Measurements from ENCODE around the gene GEMIN7.

Gene GEMIN7, protein sequence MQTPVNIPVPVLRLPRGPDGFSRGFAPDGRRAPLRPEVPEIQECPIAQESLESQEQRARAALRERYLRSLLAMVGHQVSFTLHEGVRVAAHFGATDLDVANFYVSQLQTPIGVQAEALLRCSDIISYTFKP

DNA sequence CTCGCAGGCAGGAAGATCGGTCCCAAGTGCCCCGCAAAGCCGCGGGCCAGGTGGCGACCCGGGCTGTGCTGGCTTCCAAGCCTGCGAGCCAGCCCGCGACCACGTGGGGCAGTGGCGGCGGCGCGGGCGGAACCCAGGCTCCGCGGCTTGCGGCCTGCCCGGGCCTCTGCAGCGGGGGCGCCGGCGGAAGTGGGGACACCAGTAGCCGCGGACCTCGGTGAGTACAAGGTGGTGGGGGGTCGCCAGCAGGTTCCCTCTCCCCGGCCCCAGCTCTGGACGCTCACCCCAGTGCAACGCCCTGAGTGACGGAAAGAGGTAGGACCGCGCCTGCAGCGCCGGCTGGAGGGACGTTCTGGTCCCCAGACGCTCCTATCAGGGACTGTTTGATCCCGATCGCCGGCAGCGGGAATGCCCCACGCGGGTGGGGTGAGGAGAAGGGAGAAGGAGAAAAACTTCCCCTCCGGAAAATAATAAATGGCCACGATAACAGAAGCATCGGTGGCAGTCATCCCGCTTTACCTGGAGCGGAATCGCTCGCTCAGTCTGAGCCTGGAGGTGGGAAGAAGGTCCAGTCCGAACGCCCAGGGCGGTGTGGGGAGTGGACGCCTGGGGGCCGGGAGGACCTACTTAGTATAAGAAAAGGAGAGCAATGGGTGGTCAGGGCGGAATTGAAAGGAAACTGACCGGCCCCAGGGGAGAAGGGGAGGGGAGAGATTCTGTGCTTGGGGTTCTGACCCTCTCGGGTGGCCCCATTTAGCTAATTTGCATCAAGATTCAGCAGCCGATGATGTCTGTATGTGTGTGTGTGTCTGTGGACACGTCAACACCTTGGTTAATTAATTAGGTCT is at the start of gene GEMIN7:
TSS of gene GEMIN7 (plus strand) at position 198 of the 848 bp plus-strand sequence. CDS start 10,855 bp downstream, outside the sequence.
- peak; percentile 73 for DNase-seq (ENCODE audit: low read depth)

DNA sequence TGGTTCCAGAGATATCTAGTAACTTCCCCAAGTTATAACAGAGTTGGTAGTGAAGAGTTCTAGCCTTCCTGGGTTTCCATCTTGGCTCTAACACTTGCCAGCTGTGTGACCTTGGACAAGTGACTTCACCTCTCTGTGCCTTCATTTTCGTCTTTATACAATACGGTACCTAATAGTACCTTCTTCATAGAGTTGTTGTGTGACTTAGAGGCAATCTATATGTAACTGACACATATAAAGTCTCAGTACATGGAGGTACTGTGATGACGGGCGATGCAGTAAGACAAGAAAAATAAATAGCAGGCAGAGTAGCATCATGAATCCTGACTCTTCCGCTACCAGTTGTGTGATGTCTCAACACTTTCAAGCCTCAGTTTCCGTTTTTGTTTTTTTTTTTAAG is 48.2 kb upstream of the GEMIN7 start:
- DNase-seq (ENCODE audit: low read depth) = no peak

- DNase-seq (ENCODE audit: low read depth) = no peak
These were observed 46.6 kb upstream of the GEMIN7 start for GRCh38 chr19:45032421-45032820.

DNA sequence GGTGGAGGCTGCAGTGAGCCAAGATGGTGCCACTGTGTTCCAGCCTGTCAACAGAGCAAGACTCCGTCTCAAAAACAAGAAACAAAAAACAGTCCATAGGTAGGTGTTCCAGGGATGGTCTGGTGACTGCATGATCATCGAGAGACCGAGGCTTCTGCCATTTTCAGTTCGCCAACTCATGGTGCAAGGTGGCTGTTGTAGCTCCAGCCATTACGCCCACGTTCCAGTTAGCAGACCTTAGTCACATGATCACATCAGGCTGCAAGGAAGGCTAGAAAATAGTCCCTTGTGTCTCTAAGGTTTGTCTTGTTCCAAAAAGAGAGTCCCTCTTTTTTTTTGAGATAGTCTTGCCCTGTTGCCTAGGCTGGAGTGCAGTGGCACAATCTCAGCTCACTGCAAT is 43.3 kb upstream of the GEMIN7 start:
- DNase-seq (ENCODE audit: low read depth) = no peak

DNA sequence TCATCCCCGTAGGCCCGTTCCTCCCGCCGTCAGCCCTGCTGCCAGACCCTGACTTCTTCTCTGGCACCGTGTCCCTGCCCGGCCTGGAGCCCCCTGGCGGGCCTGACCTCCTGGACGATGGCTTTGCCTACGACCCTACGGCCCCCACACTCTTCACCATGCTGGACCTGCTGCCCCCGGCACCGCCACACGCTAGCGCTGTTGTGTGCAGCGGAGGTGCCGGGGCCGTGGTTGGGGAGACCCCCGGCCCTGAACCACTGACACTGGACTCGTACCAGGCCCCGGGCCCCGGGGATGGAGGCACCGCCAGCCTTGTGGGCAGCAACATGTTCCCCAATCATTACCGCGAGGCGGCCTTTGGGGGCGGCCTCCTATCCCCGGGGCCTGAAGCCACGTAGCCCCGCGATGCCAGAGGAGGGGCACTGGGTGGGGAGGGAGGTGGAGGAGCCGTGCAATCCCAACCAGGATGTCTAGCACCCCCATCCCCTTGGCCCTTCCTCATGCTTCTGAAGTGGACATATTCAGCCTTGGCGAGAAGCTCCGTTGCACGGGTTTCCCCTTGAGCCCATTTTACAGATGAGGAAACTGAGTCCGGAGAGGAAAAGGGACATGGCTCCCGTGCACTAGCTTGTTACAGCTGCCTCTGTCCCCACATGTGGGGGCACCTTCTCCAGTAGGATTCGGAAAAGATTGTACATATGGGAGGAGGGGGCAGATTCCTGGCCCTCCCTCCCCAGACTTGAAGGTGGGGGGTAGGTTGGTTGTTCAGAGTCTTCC is 41.5 kb upstream of the GEMIN7 start:
- DNase-seq (ENCODE audit: low read depth) = no peak

DNA sequence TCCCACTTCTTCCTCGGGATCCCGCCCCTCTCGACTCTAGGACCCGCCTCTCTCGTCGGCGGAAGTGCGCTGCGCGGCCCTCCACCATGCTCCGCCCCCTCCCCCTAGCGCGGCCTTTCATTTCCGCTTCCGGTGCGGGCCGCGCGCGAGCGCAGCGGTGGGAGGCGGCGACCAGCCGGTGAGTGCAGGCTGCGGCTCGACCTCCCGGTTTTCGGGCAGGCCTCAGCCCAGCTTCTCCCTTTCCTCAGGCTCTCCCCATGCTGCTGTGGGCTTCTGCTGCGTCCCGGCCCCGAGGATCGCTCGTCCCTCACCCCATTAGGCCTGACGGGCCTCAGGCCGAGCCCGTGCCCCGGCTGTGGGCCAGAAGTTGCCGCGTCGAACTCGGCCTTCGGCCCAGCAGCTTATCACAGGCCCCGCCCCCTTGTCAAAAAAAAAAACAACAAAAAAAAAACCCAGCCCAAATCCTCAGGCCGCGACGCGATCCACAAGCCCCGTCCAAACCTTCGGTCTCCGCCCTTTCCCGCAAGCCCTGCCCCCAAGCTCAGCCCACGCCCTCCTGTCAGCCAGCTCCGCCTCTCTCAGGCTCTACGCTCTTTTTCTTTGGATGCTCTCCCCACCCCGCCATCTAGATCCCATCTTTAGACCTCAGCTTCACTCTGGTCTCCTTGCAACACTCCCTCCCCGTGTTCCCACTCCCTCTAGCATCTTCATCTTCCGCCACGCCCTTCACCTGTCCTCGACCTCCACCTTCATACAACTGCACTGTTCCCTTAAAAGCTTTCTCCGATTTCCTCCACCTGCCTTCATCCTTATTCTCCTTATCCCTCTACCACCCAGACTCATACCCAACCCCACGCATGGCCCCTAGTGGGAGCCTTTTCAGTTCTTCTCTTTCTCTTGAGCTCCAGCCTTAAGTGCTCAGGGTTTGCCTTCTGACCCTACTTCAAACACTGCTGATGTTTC is 39.8 kb upstream of the GEMIN7 start, which contains the start of gene CLASRP:
TSS of gene CLASRP (plus strand) at position 115 of the 963 bp plus-strand sequence. CDS start 1,168 bp downstream, outside the sequence.
- peak; percentile 78 for DNase-seq (ENCODE audit: low read depth)

DNA sequence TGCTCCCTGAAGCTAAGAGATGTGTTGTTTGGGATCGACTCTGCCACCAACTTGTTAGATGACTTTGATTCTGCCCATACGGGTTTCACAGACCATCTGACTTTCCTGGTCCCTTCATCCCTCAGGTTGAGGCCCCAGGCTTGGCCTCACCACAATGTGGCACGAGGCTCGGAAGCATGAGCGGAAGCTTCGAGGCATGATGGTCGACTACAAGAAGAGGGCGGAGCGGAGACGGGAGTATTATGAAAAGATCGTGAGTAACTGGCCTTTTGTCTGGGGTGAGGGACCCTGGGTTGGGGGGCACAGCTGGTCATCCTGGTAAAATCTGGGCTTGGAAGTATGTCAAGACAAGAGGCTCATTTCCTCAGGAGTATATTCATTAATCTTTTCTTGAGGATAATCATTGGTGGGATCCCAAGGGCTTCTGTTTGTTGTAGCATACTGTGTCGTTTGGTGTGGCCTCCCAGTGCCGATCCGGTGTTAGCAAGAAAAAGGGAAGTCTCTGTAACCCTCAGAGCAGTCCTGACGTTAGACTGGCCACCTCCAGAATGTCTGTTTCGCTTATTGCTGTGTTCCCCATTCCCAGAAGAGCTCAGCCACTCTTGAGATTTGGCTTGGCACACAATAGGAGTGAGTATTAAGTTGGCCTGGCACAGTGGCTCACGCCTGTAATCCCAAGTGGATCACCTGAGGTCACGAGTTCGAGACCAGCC is 38.8 kb upstream of the GEMIN7 start:
- DNase-seq (ENCODE audit: low read depth) = no peak

GRCh38 chr19:45041125-45041524 is 37.9 kb upstream of the GEMIN7 start:
- DNase-seq (ENCODE audit: low read depth) = no peak

- no peak for DNase-seq (ENCODE audit: low read depth)
These were observed 33.2 kb upstream of the GEMIN7 start for GRCh38 chr19:45045671-45046353.

GRCh38 chr19:45046355-45046754 is 32.7 kb upstream of the GEMIN7 start:
- no peak for DNase-seq (ENCODE audit: low read depth)

GRCh38 chr19:45047188-45047797 is 31.8 kb upstream of the GEMIN7 start:
- DNase-seq (ENCODE audit: low read depth) = no peak

- no peak for DNase-seq (ENCODE audit: low read depth)
These were observed 29.9 kb upstream of the GEMIN7 start for GRCh38 chr19:45049073-45049736.

- DNase-seq (ENCODE audit: low read depth) = no peak
These were observed 29.0 kb upstream of the GEMIN7 start for GRCh38 chr19:45050036-45050435.

DNA sequence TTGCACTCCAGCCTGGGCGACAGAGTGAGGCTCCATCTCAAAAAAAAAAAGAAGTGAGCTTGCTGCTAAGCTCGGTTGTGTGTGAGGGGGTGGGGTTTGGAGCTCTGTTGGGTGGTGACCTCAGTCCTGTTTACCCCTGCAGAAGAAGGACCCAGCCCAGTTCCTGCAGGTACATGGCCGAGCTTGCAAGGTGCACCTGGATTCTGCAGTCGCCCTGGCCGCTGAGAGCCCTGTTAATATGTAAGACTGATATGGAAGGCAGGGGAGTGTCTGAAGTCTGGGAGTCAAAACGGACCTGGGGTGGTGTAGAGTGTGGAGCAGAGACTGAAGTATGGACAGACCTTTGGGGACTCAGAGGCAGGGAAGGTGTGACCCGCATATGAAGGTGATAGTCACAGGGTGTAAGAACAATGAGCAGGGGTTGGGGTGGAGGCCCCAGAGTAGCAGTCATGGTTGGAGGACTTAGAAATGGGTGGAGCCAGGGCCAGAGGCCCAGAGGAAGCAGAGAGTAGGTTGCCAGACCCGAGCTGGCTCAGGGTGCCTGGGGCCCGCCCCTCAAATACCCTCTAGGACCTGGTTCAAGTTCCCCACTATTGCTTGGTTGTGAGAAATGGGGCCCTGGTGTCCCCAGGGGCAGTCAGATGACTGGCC is 27.0 kb upstream of the GEMIN7 start:
- no peak for DNase-seq (ENCODE audit: low read depth)

DNA sequence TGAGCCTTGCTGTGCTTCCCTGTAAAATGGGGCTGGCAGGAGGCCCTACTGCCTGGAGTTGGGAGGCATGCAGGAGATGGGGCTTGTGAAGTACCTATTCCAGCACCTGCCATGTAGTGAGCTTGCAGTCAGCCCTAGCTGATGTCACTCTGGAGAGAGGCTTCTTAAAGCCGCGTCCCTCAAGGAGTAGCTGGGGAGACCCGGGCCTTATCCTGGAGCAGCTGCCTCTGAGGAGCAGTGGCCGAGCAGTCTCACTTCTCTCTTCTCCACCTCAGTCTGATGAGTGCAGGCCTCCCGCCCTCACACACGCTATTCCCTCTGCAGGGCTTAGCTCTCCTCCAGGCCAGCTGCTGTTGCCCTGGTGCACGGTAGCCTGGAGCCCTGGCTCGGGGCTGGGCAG is 22.2 kb upstream of the GEMIN7 start:
- DNase-seq (ENCODE audit: low read depth) = no peak

DNA sequence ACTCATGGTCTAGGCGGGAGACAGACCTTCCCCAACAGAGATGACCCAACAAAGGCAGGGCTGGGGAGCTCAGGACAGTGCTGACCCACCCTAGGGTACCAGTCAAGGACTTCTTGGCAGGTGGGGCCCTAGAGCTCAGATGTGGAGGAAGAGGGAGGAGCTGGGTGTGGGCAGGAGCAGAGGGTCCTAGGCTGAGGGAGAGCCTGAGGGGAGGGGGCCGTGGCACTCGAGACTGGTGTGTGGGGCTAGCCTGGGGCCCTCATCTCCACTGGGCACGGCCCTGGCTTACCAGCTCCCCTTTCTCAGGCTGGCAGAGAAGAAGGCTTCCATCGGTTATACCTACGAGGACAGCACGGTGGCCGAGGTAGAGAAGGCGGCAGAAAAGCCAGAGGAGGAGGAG is 21.6 kb upstream of the GEMIN7 start:
- DNase-seq (ENCODE audit: low read depth) = no peak

GRCh38 chr19:45058622-45059159 is 20.4 kb upstream of the GEMIN7 start:
- DNase-seq (ENCODE audit: low read depth) = no peak

- peak; percentile 60 for DNase-seq (ENCODE audit: low read depth)
These were observed 19.6 kb upstream of the GEMIN7 start for GRCh38 chr19:45059258-45059965.

Measured in stimulated activated CD8-positive, alpha-beta memory T cell treated with anti-CD3 and anti-CD28 coated beads, Interleukin-12 subunit alpha, Interleukin-12 subunit beta, amount 100 ng/mL, for 4 hours (primary cell).